GM18951 (cell line): ENCODE measurements around the gene PTGR1.

Source experiments
- POLR2A ChIP-seq: IDR thresholded peaks from 4 replicates; pipeline ENCODE4 v1.6.1; 2011; ENCODE audit warnings: mild to moderate bottlenecking; ENCODE audit not compliant: insufficient read length, insufficient read depth; ENCODE audit errors: extremely low read depth
- in situ Hi-C: fragments of 300-500 bp; cut with MboI; formaldehyde crosslinking; loops from one replicate; pipeline ENCODE4 v1.12.0; 2022; ENCODE audit warnings: low sequenced_read_pairs, mixed read lengths, inconsistent platforms; ENCODE audit not compliant: unreplicated experiment

The PTGR1 gene

GRCh38 chr9:111548623-111549022, 50.8 kb downstream of the PTGR1 start:
- in situ Hi-C loops, result no loop called here
- no peak for TF ChIP-seq POLR2A

DNA sequence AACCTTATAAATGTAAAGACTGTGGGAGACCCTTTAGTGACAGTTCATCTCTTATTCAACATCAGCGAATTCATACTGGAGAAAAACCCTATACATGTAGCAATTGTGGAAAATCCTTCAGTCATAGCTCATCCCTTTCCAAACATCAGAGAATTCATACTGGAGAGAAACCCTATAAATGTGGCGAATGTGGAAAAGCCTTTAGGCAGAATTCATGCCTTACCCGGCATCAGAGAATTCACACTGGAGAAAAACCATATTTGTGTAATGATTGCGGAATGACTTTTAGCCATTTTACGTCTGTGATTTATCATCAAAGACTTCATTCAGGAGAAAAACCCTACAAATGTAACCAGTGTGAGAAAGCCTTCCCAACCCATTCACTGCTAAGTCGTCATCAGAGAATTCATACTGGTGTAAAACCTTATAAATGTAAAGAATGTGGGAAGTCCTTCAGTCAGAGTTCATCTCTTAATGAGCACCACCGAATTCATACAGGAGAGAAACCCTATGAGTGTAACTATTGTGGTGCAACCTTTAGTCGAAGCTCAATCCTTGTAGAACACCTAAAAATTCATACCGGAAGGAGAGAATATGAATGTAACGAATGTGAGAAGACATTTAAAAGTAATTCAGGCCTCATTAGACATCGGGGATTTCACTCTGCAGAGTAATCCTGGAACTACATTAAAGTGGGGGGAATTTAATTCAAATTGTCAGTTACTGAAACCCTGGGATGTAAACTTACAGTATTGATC, 56.8 kb downstream of the PTGR1 start:
- no peak for TF ChIP-seq POLR2A
- in situ Hi-C loops, result no loop called here

DNA sequence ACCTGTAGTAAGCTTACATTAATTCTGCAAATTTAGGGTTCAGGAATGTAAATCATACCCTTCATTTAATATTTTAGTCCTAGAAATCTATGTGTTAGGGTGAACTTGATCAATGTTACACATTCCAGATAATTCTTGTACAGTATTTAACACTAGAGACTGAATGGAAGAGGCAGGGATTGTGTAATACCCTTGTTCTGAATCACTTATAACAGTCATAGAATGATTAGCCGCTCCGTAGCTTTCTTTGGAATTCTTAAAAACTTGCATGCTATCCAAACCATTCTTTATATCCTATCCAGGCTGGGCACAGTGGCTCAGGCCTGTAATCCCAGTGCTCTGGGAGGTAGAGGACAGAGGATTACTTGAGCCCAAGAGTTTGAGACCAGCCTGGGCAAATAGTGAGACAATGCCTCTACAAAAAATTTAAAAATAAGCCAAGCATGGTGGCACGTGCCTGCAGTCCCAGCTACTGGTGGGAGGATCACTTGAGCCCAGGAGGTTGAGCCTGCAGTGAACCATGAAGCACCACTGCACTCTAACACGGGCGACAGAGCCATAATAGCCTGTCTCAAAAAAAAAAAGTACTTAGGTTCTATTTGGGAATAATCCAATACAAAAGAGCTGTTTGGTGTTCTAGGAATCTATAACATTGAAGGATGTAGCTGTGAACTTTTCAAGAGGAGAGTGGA, 66.2 kb downstream of the PTGR1 start:
- no peak for TF ChIP-seq POLR2A
- in situ Hi-C loops, result no loop called here

DNA sequence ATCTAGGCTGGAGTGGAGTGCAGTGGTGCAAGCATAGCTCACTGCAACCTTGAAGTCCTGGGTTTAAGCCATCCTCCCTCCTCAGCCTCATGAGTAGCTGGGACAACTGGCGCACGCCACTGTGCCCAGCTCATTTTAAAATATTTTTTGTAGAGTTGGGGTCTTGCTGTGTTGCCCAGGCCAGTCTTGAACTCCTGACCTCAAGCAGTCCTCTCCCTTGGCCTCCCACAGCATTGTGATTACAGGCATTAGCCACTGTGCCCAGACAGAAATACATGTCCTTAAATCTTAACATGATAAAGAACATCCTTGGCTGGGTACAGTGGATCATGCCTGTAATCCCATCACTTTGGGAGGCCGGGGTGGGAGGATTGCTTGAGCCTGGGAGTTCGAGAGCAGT, 67.7 kb downstream of the PTGR1 start:
- TF ChIP-seq POLR2A, result no peak
- in situ Hi-C loops, result no loop called here

GRCh38 chr9:111529787-111530186, 69.7 kb downstream of the PTGR1 start:
- in situ Hi-C loops, result no loop called here
- no peak for TF ChIP-seq POLR2A

GRCh38 chr9:111527347-111527746, 72.1 kb downstream of the PTGR1 start:
- TF ChIP-seq POLR2A, result no peak
- in situ Hi-C loops, result no loop called here

- in situ Hi-C loops, result no loop called here
- TF ChIP-seq POLR2A, result no peak
These were observed 74.1 kb downstream of the PTGR1 start, which contains the start of gene ZNF483 for GRCh38 chr9:111525056-111525977. TSS of gene ZNF483 (plus strand) at chr9:111525179. CDS start at chr9:111527396, 2,217 bp downstream.

DNA sequence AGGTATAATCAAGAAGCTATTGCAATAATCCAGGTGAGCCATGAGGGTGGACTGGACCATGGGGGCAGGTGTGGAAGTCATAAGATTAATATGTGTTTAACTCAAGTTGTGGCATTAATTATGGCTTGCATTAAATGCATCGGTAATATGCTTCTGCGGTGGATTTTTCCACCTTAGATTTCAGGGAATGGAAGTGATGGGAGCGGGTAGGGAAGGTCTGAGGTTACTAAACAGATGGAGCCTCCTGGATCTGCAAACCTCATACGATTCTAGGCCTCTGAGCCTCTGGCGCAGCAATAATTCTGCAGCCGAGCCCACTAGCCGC, 74.8 kb downstream of the PTGR1 start:
- TF ChIP-seq POLR2A, result no peak
- in situ Hi-C loops, result no loop called here

- in situ Hi-C loops, result no loop called here
- TF ChIP-seq POLR2A, result no peak
These were observed 83.4 kb downstream of the PTGR1 start for GRCh38 chr9:111516061-111516465.

DNA sequence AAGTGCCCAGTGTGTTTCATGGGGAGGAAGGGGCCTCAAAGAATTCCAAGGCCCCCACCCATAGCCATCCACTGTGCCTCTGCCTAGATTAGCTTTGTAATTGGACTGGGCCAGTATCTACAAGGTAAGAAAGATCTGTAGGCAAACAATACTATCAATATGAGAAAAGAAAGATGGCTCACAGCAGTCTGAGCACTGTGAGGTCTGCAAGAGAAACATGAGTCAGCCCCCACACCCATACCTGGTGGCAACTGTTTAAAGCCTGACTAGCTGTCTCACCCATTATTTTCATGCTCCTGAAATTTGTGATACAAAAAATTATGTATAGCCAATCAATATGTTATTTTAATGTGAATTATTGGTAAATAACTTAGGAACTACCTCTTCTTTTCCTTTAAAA, 84.5 kb downstream of the PTGR1 start:
- no peak for TF ChIP-seq POLR2A

More for the DNA sequence above, 84.5 kb downstream of the PTGR1 start:
- in situ Hi-C loops, result no loop called here
